GM19372 (cell line): ENCODE results near the gene TPTE.
"Not testable (repeated sequence)": the region's sequence is repeated elsewhere in the genome, so short reads cannot be mapped to it uniquely, and the experiment has no call there.

Source experiments
- ATAC-seq: cut with Tn5 transposase; IDR thresholded peaks from one replicate; pipeline ENCODE4 v1.9.1; 2021; ENCODE audit warnings: mild to moderate bottlenecking, low read depth, moderate library complexity; ENCODE audit not compliant: unreplicated experiment

Gene TPTE

DNA sequence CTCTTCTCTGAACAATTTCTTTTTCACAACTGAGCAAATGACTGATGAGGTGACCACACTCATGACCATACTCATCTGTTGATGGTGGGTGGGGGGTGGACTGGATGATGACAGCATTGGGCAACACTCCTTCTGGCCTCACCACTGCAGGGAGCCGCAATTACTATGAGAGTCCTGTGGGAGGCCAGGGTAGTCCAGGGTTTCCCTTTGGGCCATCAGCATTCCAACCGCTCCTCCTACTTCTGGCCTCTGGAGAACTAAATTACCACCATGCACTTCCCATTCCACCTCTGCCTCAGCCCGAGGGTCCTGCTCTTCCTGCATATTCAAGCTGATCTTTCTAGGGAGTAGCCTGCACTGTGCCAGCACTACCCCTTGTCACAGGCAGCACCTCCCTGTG lies 94.7 kb downstream of the TPTE start:
- ATAC-seq, result not testable (repeated sequence)

DNA sequence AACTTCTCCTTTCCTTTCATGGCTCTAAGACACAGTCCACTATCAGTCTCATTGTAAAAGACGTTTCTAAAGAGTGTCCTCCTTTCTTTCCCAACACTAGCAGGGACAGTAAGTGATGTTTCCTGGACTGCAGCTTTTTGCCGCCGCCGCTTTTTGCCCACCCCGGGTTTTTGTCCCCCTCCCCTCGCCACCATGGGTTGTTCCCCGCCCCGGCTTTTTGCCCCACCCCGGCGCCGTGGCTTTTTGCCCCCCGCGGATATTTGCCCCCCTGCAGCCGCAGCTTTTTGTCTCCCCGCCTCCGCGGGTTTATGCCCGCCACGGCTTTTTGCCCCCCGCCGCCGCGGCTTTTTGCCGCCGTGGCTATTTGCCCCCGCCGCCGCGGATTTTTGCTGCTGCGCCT lies 95.2 kb downstream of the TPTE start:
- ATAC-seq, result no peak

DNA sequence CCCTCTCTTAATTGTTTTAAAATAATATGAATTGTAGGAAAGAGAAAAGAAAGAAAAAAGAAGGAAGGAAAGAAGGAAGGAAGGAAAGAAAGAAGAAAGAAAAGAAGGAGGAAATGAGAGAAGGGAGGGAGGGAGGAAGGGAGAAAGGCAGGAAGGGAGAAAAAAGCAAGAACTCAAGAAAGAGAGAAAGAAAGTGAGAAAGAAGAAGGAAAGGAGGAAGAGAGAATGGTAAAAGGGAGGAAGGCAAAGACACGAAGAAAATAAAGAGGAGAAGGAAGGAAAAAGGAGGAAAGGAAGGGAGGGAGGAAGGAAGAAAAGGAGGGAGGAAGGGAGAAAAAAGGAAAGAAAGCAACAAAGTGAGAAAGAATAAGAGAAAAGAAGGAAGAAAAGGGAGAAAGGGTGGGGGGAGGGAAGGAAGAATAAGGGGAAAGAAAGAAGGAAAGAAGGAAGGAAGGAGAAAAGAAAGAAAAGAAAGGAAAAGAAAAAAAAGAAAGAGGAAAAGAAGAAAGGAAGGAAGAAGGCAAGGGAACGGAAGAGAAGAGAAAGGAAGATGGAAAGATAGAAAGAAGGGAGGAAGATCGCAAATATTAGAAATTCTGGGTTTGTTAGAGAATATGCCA lies 95.9 kb downstream of the TPTE start:
- ATAC-seq, result not testable (repeated sequence)

DNA sequence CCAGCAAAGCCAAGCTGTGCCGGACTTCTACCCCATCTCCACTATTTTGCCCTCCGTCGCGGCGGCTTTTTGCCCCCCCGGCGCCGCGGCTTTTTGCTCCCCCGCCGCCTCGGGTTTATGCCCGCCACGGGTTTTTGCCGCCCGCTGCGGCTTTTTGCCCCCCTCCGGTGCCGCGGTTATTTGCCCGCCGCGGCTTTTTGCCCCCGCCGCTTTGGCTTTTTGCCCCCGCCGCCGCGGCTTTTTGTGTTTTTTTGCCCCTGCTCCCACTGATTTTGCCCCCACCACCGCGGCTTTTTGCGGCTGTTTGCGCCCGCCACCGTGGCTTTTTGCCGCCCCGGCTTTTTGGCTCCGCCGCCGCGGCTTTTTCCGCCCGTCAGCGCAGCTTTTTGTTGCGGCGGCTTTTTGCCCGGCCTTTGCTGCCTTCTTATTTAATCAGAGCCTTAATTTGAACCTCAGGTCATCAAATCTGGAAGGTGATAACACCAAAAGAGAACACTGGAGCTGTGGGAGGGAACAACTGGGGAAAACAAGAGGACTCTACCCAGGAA lies 106.0 kb downstream of the TPTE start:
- ATAC-seq, result no peak

DNA sequence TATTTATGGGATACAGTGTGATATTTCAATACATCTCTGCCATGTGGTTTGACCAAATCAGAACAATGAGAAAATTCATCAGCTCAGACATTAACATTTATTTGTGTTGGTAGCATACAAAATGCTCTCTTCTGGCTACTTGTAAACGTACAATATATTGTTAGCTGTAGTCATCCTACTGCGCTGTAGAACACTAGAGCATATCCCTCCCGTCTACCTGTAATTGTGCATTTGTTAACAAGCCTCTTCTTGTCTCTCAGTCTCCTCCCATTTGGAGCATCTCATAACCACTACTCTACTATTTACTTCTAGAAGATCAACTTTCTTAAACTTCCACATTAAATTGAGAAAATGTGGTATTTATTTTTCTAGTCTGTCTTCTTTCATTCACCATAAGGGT lies 107.9 kb downstream of the TPTE start:
- not testable (repeated sequence) for ATAC-seq

DNA sequence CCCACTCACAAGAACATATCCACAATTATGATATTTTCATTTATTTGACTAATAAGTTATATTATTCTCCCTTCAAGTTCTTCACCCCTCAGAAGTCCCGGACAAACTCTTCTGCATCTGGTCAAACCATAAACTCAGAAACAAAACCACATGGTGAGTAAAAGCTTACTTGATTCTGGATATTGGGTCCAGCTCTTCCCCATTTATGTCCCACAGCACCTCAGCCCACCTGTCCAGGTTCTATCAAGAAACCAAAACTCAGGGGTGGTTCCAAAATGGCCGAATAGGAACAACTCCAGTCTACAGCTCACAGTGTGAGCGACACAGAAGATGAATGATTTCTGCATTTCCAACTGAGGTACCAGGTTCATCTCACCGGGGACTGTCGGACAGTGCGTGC lies 109.4 kb downstream of the TPTE start:
- not testable (repeated sequence) for ATAC-seq

DNA sequence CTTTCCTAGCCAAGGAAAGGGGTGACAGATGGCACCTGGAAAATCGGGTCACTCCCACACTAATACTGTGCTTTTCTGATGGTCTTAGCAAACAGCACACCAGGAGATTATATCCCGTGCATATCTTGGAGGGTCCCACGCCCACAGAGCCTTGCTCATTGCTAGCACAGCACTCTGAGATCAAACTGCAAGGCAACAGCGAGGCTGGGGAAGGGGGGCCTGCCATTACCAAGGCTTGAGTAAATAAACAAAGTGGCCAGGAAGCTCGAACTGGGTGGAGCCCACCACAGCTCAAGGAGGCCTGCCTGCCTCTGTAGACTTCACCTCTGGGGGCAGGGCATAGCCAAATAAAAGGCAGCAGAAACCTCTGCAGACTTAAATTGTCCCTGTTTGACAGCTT lies 109.9 kb downstream of the TPTE start:
- not testable (repeated sequence) for ATAC-seq

DNA sequence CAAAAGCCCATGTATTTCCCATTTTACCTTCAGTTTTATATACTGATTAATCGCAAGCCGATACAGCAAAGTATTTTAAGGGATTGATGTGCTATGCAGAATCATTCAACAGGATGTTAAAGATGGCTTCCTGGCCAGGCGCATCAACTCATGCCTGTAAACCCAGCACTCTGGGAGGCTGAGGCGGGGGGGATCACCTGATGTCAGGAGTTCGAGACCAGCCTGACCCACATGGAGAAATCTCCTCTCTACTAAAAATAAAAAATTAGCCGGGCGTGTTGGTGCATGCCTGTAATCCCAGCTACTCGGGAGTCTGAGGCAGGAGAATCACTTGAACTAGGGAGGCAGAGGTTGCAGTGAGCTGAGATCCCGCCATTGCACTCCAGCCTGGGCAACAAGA lies 116.8 kb downstream of the TPTE start:
- ATAC-seq, result not testable (repeated sequence)

DNA sequence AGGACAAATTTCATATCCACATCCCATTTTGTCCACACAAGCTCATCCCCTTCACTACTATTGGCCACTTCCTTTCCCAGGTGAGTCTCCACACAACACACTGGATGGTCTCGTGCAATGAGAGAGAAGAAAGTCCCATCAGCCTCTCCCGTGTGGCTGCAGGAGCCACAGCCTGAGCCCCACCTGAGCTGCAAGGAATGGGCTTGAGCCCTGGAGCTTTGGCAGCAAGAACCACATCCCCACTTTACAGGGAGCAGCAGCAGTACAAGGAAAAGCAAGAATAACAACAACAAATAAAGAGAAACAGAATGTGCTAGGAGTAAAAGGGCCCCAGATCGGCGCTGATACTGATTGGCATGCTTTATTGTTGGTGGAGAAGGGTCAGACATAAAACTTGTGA lies 117.7 kb downstream of the TPTE start:
- ATAC-seq, result no peak

DNA sequence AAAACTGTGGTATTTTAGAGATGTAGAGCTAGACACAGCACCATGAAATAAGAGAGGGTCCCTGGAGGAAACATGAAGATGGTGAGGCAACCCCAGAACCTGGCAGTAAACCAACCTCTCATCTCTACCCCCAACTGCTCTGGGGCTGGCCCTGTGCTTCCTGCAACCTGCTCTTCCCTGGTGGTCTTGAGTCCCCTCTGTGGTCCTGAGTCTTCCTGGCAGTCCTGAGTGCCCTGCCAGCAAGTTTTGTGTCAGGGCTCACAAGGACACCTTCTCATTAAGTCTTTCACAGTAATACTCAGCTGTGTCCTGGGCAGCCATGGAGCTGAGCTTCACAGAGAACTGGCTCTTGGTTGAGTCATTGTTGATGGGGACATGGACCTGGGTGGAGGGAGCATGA lies 118.4 kb downstream of the TPTE start:
- ATAC-seq, result not testable (repeated sequence)

DNA sequence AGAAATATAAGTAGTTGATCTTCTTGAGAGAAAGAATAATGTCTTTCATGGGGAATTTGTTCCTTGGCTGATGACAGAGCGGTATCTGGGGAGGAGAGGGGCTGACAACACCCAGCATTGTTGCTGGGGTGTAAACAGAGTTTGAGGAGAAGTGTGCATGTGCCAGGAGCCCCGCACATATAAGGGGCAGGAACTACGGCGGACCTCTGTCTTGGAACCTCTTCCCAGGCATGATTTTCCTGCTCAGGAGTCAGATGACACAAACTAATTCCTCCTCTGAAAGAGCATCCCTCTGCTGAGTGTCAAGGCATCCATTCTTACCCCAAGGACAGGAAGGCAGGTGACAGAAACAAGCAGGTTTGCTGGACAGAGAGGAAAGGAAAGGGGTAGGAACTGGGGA lies 119.1 kb downstream of the TPTE start:
- ATAC-seq, result no peak

DNA sequence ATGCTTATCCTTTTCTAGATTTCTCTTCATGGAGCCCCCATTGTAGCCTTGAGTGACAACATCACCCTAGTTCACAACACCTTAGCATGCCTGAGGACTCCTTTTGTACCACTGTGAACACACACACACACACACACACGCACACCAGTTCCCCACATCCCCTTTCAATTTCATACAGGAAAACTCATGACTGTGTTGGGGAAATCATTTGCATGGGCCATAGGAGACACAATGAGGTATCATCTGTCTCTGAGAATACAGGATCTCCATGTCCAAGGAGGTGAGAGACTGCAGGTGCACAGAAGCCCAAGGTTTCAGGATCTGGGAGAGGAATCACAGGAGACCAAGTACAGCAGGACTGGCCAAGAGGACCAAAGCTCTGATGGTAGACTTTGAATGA lies 119.7 kb downstream of the TPTE start:
- no peak for ATAC-seq

DNA sequence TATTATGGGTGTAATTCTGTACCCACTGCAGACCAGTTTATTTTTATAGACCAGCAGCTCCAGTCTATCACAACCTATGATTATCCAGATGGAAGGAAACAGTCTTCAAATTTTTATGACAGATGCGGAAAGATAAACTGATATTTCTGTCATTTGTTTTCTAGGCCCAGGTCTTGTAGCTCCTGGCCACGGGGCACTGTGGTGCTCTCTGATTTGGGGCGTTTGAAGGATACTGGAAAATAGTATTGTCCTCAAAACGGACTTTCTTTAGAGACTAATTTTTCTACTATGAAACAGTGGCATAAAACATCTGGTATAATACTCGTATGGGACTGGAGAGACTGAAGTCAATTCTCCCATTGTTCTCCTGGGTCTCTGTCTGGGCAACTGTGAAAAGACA lies 124.3 kb downstream of the TPTE start:
- ATAC-seq, result not testable (repeated sequence)

DNA sequence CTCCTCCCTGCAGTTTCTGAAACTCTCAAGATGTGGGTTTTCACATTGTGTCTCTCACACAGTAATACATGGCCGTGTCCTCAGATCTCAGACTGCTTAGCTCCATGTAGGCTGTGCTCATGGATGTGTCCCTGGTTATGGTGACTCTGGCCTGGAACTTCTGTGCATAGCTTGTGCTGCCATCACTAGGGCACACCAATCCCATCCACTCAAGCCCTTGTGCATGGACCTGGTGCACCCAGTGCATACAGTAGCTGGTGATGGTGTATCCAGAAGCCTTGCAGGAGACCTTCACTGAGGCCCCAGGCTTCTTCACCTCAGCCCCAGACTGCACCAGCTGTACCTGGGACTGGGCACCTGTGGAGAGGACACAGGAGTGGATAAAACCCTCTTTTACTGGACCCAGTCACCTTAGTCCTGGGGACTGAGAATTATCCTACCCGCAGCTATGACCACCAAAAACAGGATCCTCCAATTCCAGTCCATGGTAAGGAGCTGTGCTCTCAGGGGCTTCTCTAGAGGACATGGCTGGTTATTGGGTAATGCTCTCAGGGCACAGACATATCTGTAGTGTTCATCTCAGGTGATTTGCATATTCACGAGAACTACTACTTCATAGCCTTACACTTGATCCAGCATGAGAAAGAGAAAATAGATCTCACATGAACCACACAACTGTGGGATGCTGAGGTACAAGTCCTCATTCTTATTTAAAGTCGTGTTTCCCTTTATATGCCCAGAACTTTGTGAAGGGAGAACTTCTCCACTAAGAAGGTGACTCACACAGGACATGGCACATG lies 128.2 kb downstream of the TPTE start:
- ATAC-seq, result not testable (repeated sequence)

DNA sequence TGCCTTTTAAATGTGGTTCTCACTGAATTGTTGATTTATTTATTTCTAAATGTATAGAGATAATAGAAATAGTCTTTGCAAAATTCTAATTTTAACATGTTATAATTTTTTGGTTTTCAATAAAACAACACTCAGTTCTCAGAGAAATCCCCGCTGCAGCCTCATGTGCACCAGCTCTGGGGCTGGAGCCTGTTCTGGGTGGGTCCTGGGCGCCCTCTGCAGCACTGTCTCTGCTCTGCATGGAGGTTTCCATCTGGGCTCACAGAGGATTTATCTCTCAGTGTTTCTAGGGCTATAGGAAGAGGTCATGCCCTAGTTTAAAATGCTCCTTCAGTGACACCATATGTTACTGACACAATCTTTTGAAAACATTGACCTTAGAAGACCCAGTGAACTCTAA lies 128.9 kb downstream of the TPTE start:
- ATAC-seq, result not testable (repeated sequence)
